Nucleus accumbens (tissue), 56 donors: ENCODE data around the gene NCOA7.
"Not testable (repeated sequence)": the region's sequence is repeated elsewhere in the genome, so short reads cannot be mapped to it uniquely, and the experiment has no call there.

Experiments
- DNase-seq, 56 donors: peaks; one replicate each; lab custom pipeline; 2025; lab: John Stamatoyannopoulos, UW

The NCOA7 gene

GRCh38 chr6:125829433-125829832 lies 38.7 kb downstream of the NCOA7 start:
- DNase-seq = no peak

- no peak for DNase-seq
Measured at GRCh38 chr6:125831659-125832058, 40.9 kb downstream of the NCOA7 start.

GRCh38 chr6:125832391-125833117 lies 41.8 kb downstream of the NCOA7 start:
- DNase-seq = no peak

- no peak for DNase-seq
Measured at GRCh38 chr6:125834348-125834747, 43.6 kb downstream of the NCOA7 start.

- no peak for DNase-seq
Measured at GRCh38 chr6:125835221-125835744, 44.5 kb downstream of the NCOA7 start.

GRCh38 chr6:125836466-125836865 lies 45.7 kb downstream of the NCOA7 start:
- DNase-seq = no peak

- peak in 20 of 56 donors; percentile 15 to 71 (median 30) for DNase-seq
Measured at GRCh38 chr6:125839471-125839870, 48.7 kb downstream of the NCOA7 start.

GRCh38 chr6:125839879-125840278 lies 49.1 kb downstream of the NCOA7 start:
- DNase-seq = no peak

- DNase-seq = no peak
Measured at GRCh38 chr6:125841356-125842090, 50.8 kb downstream of the NCOA7 start.

- DNase-seq = no peak
Measured at GRCh38 chr6:125842091-125842626, 51.4 kb downstream of the NCOA7 start.

- DNase-seq = no peak
Measured at GRCh38 chr6:125843593-125843992, 52.8 kb downstream of the NCOA7 start.

- DNase-seq = peak in 2 of 56 donors; percentile 25 to 28
Measured at GRCh38 chr6:125844989-125845388, 54.2 kb downstream of the NCOA7 start.

- DNase-seq = no peak
Measured at GRCh38 chr6:125846292-125847024, 55.7 kb downstream of the NCOA7 start.

- DNase-seq = not testable (repeated sequence)
Measured at GRCh38 chr6:125848286-125848685, 57.5 kb downstream of the NCOA7 start.

- DNase-seq = peak in 2 of 56 donors; percentile 14 to 24
Measured at GRCh38 chr6:125850361-125850760, 59.6 kb downstream of the NCOA7 start.

- DNase-seq = no peak
Measured at GRCh38 chr6:125852587-125852986, 61.8 kb downstream of the NCOA7 start.

GRCh38 chr6:125853168-125853567 lies 62.4 kb downstream of the NCOA7 start:
- no peak for DNase-seq

GRCh38 chr6:125853756-125854155 lies 63.0 kb downstream of the NCOA7 start:
- no peak for DNase-seq

GRCh38 chr6:125854355-125854754 lies 63.6 kb downstream of the NCOA7 start:
- no peak for DNase-seq

- DNase-seq = no peak
Measured at GRCh38 chr6:125855783-125856182, 65.0 kb downstream of the NCOA7 start.

- no peak for DNase-seq
Measured at GRCh38 chr6:125857846-125858245, 67.1 kb downstream of the NCOA7 start.
